GM13977 (cell line): ENCODE measurements around the gene LYZL6.

Source experiments
- DNase-seq: peaks from one replicate; pipeline ENCODE4 v3.0.0; 2012; ENCODE audit warnings: low spot score
- in situ Hi-C: fragments of 300-500 bp; cut with MboI; formaldehyde crosslinking; loops from one replicate; pipeline ENCODE4 v1.12.0; 2022; ENCODE audit warnings: low sequenced_read_pairs, low pct_unique_long_range_greater_than_20kb, mixed read lengths, inconsistent platforms; ENCODE audit not compliant: unreplicated experiment
- TF ChIP-seq, protein P1 (sequence below): IDR thresholded peaks from 2 replicates; pipeline ENCODE4 v1.5.1; 2012; ENCODE audit warnings: mild to moderate bottlenecking, control low read depth; ENCODE audit not compliant: insufficient read depth; ENCODE audit errors: extremely low read depth, missing control alignments

The LYZL6 gene

DNA sequence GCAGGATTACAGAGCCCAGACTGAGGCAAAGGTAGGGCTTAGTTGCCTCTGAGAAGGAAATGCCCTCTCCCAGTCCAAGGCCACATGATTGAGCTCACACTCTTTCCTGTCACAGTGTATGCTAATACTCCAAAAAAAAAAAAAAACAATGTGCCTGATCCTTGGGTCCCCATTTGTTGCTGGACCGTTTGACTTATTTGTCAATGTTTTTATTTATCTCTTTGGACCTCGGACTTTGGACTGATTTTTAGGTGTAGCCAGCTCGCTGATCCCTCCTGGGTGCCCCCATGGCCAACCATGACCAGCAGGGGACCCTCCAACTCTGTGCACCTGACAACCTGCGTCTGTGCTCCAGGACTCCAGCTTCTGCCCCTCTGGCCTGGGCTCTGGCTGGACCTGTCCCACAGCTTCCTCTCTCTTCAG, 38.4 kb upstream of the LYZL6 start:
- DNase-seq: no peak
- in situ Hi-C loops: no loop called here
- TF ChIP-seq, protein P1, sequence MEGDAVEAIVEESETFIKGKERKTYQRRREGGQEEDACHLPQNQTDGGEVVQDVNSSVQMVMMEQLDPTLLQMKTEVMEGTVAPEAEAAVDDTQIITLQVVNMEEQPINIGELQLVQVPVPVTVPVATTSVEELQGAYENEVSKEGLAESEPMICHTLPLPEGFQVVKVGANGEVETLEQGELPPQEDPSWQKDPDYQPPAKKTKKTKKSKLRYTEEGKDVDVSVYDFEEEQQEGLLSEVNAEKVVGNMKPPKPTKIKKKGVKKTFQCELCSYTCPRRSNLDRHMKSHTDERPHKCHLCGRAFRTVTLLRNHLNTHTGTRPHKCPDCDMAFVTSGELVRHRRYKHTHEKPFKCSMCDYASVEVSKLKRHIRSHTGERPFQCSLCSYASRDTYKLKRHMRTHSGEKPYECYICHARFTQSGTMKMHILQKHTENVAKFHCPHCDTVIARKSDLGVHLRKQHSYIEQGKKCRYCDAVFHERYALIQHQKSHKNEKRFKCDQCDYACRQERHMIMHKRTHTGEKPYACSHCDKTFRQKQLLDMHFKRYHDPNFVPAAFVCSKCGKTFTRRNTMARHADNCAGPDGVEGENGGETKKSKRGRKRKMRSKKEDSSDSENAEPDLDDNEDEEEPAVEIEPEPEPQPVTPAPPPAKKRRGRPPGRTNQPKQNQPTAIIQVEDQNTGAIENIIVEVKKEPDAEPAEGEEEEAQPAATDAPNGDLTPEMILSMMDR: peak; percentile 56

DNA sequence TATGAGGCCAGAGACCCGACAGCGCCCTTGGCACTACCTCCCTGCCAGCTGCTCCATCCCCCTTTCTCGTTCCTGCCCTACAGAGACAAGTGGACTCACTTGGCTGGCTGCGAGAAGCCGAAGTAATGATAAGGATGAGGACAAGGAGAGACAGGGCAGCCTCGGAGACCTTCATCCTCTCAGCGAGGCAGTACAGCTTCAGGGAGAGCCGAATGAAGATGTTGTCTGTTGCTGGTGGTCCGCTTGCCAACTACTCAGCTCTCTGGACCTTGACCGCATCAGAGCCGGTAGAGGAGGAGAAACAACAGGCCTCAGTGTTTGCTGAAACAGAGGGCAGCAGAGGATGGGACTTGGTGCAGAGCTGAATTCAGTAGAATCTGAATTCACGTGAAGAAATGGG, 37.7 kb upstream of the LYZL6 start, which contains the start of gene CCL16:
CCL16 (minus strand) TSS at position 252 of the 400 bp plus-strand sequence; CDS start at position 175, 77 bp downstream.
- TF ChIP-seq, protein P1: no peak
- DNase-seq: no peak
- in situ Hi-C loops: no loop called here

DNA sequence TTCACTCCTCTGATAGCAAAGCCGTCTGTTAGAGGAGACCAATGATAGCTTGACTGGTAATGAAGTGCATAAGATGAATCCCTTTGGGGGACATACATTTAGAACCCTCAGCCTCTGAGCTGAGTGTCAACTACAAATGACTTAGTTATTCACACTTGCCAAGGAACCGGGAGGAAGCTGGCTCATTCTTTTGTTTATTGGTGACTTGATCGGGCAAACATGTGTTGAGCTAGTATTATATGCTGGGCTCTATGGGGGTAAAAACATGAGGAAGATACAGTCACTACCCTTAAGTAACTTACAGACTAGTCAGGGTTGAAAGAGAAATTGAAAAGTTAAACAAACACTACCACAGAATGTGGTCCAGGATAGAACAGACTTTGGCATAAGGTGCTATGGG, 34.8 kb upstream of the LYZL6 start:
- in situ Hi-C loops: loop anchor here (10.0 kb wide), 1 partner anchor 166 kb away; no protein-coding TSS in a partner anchor
- no peak for DNase-seq
- TF ChIP-seq, protein P1: no peak

DNA sequence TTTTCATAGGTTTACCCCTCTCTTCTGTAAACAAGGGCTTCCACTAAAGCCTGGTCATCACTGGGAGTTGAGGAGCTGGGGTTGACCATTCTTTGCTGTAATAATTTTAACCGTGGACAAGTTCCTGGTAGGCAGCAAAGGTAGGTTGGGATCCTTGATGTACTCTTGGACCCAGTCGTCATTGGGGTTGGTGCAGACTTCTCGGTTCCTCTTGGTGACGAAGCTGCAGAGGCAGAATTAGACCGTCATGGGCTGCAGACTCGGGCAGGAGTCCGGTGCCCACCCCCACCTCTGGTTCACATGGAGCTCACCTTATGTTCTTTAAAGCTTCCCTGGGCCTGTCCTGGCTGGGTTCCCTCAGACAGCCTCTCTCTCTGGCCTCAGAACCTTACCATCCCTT, 34.0 kb upstream of the LYZL6 start:
- in situ Hi-C loops: loop anchor here (10.0 kb wide), 1 partner anchor 167 kb away; no protein-coding TSS in a partner anchor
- no peak for DNase-seq
- TF ChIP-seq, protein P1: no peak

DNA sequence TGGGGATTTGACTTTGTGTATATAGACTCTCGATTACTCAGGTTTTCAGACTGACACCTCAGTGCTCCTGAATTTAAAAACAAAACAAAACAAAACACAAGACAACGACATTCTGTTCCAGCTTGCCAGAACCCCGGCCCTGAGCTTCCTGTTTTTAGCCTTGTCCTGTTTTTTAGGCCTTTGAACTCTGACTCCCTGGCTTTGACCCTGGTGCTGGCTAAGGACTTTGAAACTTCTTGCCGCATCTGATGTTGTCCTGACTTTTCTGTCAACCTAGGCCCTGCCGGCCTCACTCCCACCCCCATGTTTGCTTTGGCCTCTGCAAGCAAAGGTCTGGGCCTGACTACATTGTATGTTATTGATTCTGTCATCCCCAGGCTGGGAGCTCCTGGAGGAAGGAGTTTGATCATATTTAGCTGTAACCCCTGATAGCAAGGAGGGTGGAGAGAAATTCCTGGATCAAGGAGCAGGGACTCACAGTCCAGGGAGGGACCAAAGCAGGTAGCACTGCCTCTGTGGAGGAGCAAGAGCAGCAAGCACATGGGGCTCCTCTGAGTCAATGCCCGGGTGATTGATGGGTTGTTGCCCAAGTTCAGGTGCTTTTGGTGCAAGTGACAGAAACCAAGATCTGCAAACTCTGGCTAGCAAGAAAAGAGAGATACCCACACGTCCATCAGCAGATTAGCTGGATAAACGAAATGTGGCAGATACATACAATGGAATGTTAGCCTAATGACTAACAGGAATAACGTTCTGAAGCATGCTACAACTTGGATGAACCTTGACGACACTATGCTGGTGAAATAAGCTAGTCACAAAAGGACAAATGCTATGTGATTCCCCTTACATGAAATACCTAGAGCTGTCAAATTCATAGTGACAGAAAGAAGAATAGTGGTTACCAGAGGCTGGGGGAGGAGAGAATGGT, 30.1 kb upstream of the LYZL6 start:
- no peak for DNase-seq
- TF ChIP-seq, protein P1: no peak
- in situ Hi-C loops: loop anchor here (10.0 kb wide), 1 partner anchor 171 kb away; no protein-coding TSS in a partner anchor

DNA sequence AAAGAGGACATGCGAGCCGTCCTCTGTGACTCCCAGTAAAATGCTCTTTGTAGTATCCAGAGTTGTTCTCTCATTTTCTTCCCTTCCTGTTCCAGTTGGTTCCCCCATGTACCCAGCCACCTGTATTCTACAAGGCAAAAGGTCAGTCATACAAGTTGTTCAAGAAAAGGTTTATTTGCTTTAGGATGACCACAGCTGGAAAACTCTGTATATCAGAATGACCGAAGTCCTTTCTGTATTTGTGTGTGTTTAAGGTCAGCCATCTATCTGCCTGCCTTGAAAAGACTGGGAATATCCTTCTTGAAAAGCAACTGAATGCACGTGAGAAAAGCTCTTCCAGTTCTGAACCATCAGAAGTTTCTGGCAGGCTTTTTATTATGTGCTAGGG, 29.4 kb upstream of the LYZL6 start:
- TF ChIP-seq, protein P1: no peak
- in situ Hi-C loops: loop anchor here (10.0 kb wide), 1 partner anchor 172 kb away; no protein-coding TSS in a partner anchor
- no peak for DNase-seq
